ENCODE results near the gene PTPN23.

Gene PTPN23

GRCh38 chr3:47342812-47343211, 38.0 kb upstream of the PTPN23 start:
- no peaks in the 10 kb centered on the region for H3K27me3 ChIP-seq (ENCODE audit: insufficient read depth, low read length, poor library complexity, severe bottlenecking)
- no peak overlapping the region for H2AFZ ChIP-seq (ENCODE audit: low read length)
- H3K9me3 ChIP-seq (ENCODE audit: insufficient read depth, low read depth, low read length): no peaks in the 10 kb centered on the region
- H3K9ac ChIP-seq (ENCODE audit: low read depth, low read length, poor library complexity, severe bottlenecking): no peak overlapping the region
- no peak overlapping the region for H3K4me2 ChIP-seq (ENCODE audit: low read depth, low read length, poor library complexity, severe bottlenecking)
- H3K4me3 ChIP-seq (ENCODE audit: low read length, poor library complexity, severe bottlenecking): no peak overlapping the region
- peaks cover 45% of the 10 kb centered on the region; the same call in 1 of the 2 replicates for H3K36me3 ChIP-seq (ENCODE audit: insufficient read depth, low read length)
- no peaks in the 10 kb centered on the region for H3F3A ChIP-seq (ENCODE audit: low read depth)
- no peaks in the 10 kb centered on the region for H3K4me1 ChIP-seq (ENCODE audit: insufficient read depth, low read length, poor library complexity, severe bottlenecking)
- H3K79me2 ChIP-seq (ENCODE audit: insufficient read depth, low read length): no peaks in the 10 kb centered on the region
- H3K9me2 ChIP-seq (replicated peaks; ENCODE audit: low read depth, low read length): no peaks in the 10 kb centered on the region
- no peaks in the 10 kb centered on the region for H4K20me1 ChIP-seq (ENCODE audit: insufficient read depth, low read length, poor library complexity, severe bottlenecking)
- TF ChIP-seq CTCF (conservative IDR thresholded peaks at IDR 0.05; ENCODE audit: low read length) (no peak), EZH2phosphoT487 (IDR thresholded peaks at IDR 0.05; ENCODE audit: borderline replicate concordance) (no peak)

GRCh38 chr3:47343471-47343971, 37.3 kb upstream of the PTPN23 start:
- Histone ChIP-seq H4K20me1 (ENCODE audit: insufficient read depth, low read length, poor library complexity, severe bottlenecking) (no peaks in the 10 kb centered on the region), H3K36me3 (ENCODE audit: insufficient read depth, low read length) (peaks cover 38% of the 10 kb centered on the region; the same call in 1 of the 2 replicates), H3K4me1 (ENCODE audit: insufficient read depth, low read length, poor library complexity, severe bottlenecking) (no peaks in the 10 kb centered on the region), H3K79me2 (ENCODE audit: insufficient read depth, low read length) (no peaks in the 10 kb centered on the region), H3K27me3 (ENCODE audit: insufficient read depth, low read length, poor library complexity, severe bottlenecking) (no peaks in the 10 kb centered on the region), H3K4me2 (ENCODE audit: low read depth, low read length, poor library complexity, severe bottlenecking) (no peak overlapping the region), H3K9ac (ENCODE audit: low read depth, low read length, poor library complexity, severe bottlenecking) (no peak overlapping the region), H3K9me2 (replicated peaks; ENCODE audit: low read depth, low read length) (no peaks in the 10 kb centered on the region), H2AFZ (ENCODE audit: low read length) (no peak overlapping the region), H3K4me3 (ENCODE audit: low read length, poor library complexity, severe bottlenecking) (no peak overlapping the region), H3K9me3 (ENCODE audit: insufficient read depth, low read depth, low read length) (no peaks in the 10 kb centered on the region), H3F3A (ENCODE audit: low read depth) (no peaks in the 10 kb centered on the region)
- TF ChIP-seq EZH2phosphoT487 (IDR thresholded peaks at IDR 0.05; ENCODE audit: borderline replicate concordance): no peak
- no peak for TF ChIP-seq CTCF (conservative IDR thresholded peaks at IDR 0.05; ENCODE audit: low read length)

- H3K9ac ChIP-seq (ENCODE audit: low read depth, low read length, poor library complexity, severe bottlenecking): no peak overlapping the region
- no peak overlapping the region for H2AFZ ChIP-seq (ENCODE audit: low read length)
- H3K4me3 ChIP-seq (ENCODE audit: low read length, poor library complexity, severe bottlenecking): no peak overlapping the region
- no peaks in the 10 kb centered on the region for H4K20me1 ChIP-seq (ENCODE audit: insufficient read depth, low read length, poor library complexity, severe bottlenecking)
- H3K9me3 ChIP-seq (ENCODE audit: insufficient read depth, low read depth, low read length): no peaks in the 10 kb centered on the region
- TF ChIP-seq CTCF (conservative IDR thresholded peaks at IDR 0.05; ENCODE audit: low read length) (no peak), EZH2phosphoT487 (IDR thresholded peaks at IDR 0.05; ENCODE audit: borderline replicate concordance) (no peak)
- H3K36me3 ChIP-seq (ENCODE audit: insufficient read depth, low read length): peaks cover 28% of the 10 kb centered on the region; the same call in 1 of the 2 replicates
- H3K27me3 ChIP-seq (ENCODE audit: insufficient read depth, low read length, poor library complexity, severe bottlenecking): no peaks in the 10 kb centered on the region
- H3K9me2 ChIP-seq (replicated peaks; ENCODE audit: low read depth, low read length): no peaks in the 10 kb centered on the region
- no peaks in the 10 kb centered on the region for H3K4me1 ChIP-seq (ENCODE audit: insufficient read depth, low read length, poor library complexity, severe bottlenecking)
- H3F3A ChIP-seq (ENCODE audit: low read depth): no peaks in the 10 kb centered on the region
- no peaks in the 10 kb centered on the region for H3K79me2 ChIP-seq (ENCODE audit: insufficient read depth, low read length)
- H3K4me2 ChIP-seq (ENCODE audit: low read depth, low read length, poor library complexity, severe bottlenecking): no peak overlapping the region
Observed at GRCh38 chr3:47344971-47345370, 35.9 kb upstream of the PTPN23 start.
